Memory B cell (primary cell): ENCODE data around the gene BUD13.
A peak's percentile ranks its signal among the peaks of the same experiment; 100 is the strongest.

Source experiments
- ATAC-seq: fragments of 150-1000 bp; cut with Tn5 transposase; 2 replicates; pipeline ENCODE4 v1.10.0; 2021; ENCODE audit warnings: low read depth, mild to moderate bottlenecking, moderate library complexity
- DNase-seq, 2 donors: peaks; one replicate each; pipeline ENCODE4 v3.0.0; 2022; ENCODE audit warnings: low spot score in 2 of 2
- H3K27ac Mint-ChIP-seq: one replicate; pipeline ENCODE4 v1.8.0; 2022; ENCODE audit warnings: mild to moderate bottlenecking, moderate library complexity, mixed read lengths
- H3K27me3 Mint-ChIP-seq: one replicate; pipeline ENCODE4 v1.8.0; 2022; ENCODE audit warnings: mixed read lengths
- H3K36me3 Mint-ChIP-seq: one replicate; pipeline ENCODE4 v1.8.0; 2022; ENCODE audit warnings: mild to moderate bottlenecking, mixed read lengths
- H3K4me1 Mint-ChIP-seq: one replicate; pipeline ENCODE4 v1.8.0; 2022; ENCODE audit warnings: mixed read lengths
- H3K4me3 Mint-ChIP-seq: one replicate; pipeline ENCODE4 v1.8.0; 2022; ENCODE audit warnings: mild to moderate bottlenecking, moderate library complexity, mixed read lengths
- H3K9me3 Mint-ChIP-seq: one replicate; pipeline ENCODE4 v1.8.0; 2022; ENCODE audit warnings: mixed read lengths

Gene BUD13

GRCh38 chr11:116800610-116801009, 27.8 kb upstream of the BUD13 start:
- no peak overlapping the region for H3K4me3 Mint-ChIP-seq
- DNase-seq (no peak), ATAC-seq (no peak)
- peaks cover 1% of the 10 kb centered on the region for H3K36me3 Mint-ChIP-seq
- H3K9me3 Mint-ChIP-seq, result no peaks in the 10 kb centered on the region
- peaks cover 14% of the 10 kb centered on the region for H3K27me3 Mint-ChIP-seq
- H3K27ac Mint-ChIP-seq, result no peak overlapping the region
- H3K4me1 Mint-ChIP-seq, result peaks cover 2% of the 10 kb centered on the region

- peaks cover 1% of the 10 kb centered on the region for H3K36me3 Mint-ChIP-seq
- DNase-seq (no peak), ATAC-seq (no peak)
- no peak overlapping the region for H3K27ac Mint-ChIP-seq
- H3K4me1 Mint-ChIP-seq, result peaks cover 2% of the 10 kb centered on the region
- H3K9me3 Mint-ChIP-seq, result no peaks in the 10 kb centered on the region
- peaks cover 11% of the 10 kb centered on the region for H3K27me3 Mint-ChIP-seq
- no peak overlapping the region for H3K4me3 Mint-ChIP-seq
Observed at GRCh38 chr11:116798368-116798767, 25.6 kb upstream of the BUD13 start.

- H3K27me3 Mint-ChIP-seq, result peaks cover 10% of the 10 kb centered on the region
- peaks cover 1% of the 10 kb centered on the region for H3K36me3 Mint-ChIP-seq
- no peak for ATAC-seq
- H3K4me3 Mint-ChIP-seq, result no peak overlapping the region
- DNase-seq, result no peak
- no peaks in the 10 kb centered on the region for H3K9me3 Mint-ChIP-seq
- H3K27ac Mint-ChIP-seq, result no peak overlapping the region
- peaks cover 2% of the 10 kb centered on the region for H3K4me1 Mint-ChIP-seq
Observed at GRCh38 chr11:116797816-116798215, 25.0 kb upstream of the BUD13 start.

- no peak overlapping the region for H3K27ac Mint-ChIP-seq
Observed at GRCh38 chr11:116796548-116796947, 23.8 kb upstream of the BUD13 start.

GRCh38 chr11:116794851-116795250, 22.1 kb upstream of the BUD13 start:
- H3K9me3 Mint-ChIP-seq, result no peaks in the 10 kb centered on the region
- H3K4me1 Mint-ChIP-seq, result peaks cover 8% of the 10 kb centered on the region
- no peaks in the 10 kb centered on the region for H3K36me3 Mint-ChIP-seq
- DNase-seq (no peak), ATAC-seq (no peak)
- H3K4me3 Mint-ChIP-seq, result no peak overlapping the region
- peaks cover 2% of the 10 kb centered on the region for H3K27me3 Mint-ChIP-seq
- no peak overlapping the region for H3K27ac Mint-ChIP-seq

More at GRCh38 chr11:116796548-116796947, 23.8 kb upstream of the BUD13 start:
- Mint-ChIP-seq H3K9me3 (no peaks in the 10 kb centered on the region), H3K4me3 (no peak overlapping the region), H3K27me3 (peaks cover 3% of the 10 kb centered on the region), H3K4me1 (peaks cover 2% of the 10 kb centered on the region), H3K36me3 (peaks cover 1% of the 10 kb centered on the region)
- ATAC-seq, result no peak
- no peak for DNase-seq

GRCh38 chr11:116793772-116794097, 20.9 kb upstream of the BUD13 start:
- Mint-ChIP-seq H3K4me1 (peaks cover 8% of the 10 kb centered on the region), H3K9me3 (no peaks in the 10 kb centered on the region), H3K36me3 (no peaks in the 10 kb centered on the region), H3K27me3 (no peaks in the 10 kb centered on the region), H3K27ac (no peak overlapping the region), H3K4me3 (no peak overlapping the region)
- ATAC-seq (no peak), DNase-seq (no peak)

- Mint-ChIP-seq H3K4me3 (no peak overlapping the region), H3K4me1 (peaks cover 11% of the 10 kb centered on the region), H3K36me3 (no peaks in the 10 kb centered on the region), H3K27ac (no peak overlapping the region), H3K27me3 (no peaks in the 10 kb centered on the region), H3K9me3 (no peaks in the 10 kb centered on the region)
- ATAC-seq (no peak), DNase-seq (no peak)
Observed at GRCh38 chr11:116792869-116793771, 20.3 kb upstream of the BUD13 start.

- no peak overlapping the region for H3K27ac Mint-ChIP-seq
- H3K36me3 Mint-ChIP-seq, result no peaks in the 10 kb centered on the region
- ATAC-seq (no peak), DNase-seq (no peak)
- H3K4me3 Mint-ChIP-seq, result no peak overlapping the region
- H3K9me3 Mint-ChIP-seq, result no peaks in the 10 kb centered on the region
- no peaks in the 10 kb centered on the region for H3K27me3 Mint-ChIP-seq
- H3K4me1 Mint-ChIP-seq, result peaks cover 11% of the 10 kb centered on the region
Observed at GRCh38 chr11:116792144-116792868, 19.5 kb upstream of the BUD13 start.

- ATAC-seq (no peak), DNase-seq (no peak)
- H3K9me3 Mint-ChIP-seq, result no peaks in the 10 kb centered on the region
- H3K4me1 Mint-ChIP-seq, result peaks cover 15% of the 10 kb centered on the region
- H3K27me3 Mint-ChIP-seq, result no peaks in the 10 kb centered on the region
- H3K27ac Mint-ChIP-seq, result no peak within 1 kb of the TSS
- H3K36me3 Mint-ChIP-seq, result peaks cover 3% of the 10 kb centered on the region
- H3K4me3 Mint-ChIP-seq, result no peak within 1 kb of the TSS
Observed at GRCh38 chr11:116791813-116792143, 19.0 kb upstream of the BUD13 start, which contains the start of gene APOA5. TSS of gene APOA5 (minus strand) at chr11:116791879. CDS start at chr11:116791860, 19 bp downstream.

GRCh38 chr11:116791002-116791812, 18.4 kb upstream of the BUD13 start:
- Mint-ChIP-seq H3K27ac (no peak overlapping the region), H3K4me1 (peaks cover 15% of the 10 kb centered on the region), H3K36me3 (peaks cover 3% of the 10 kb centered on the region), H3K9me3 (no peaks in the 10 kb centered on the region), H3K4me3 (no peak overlapping the region), H3K27me3 (no peaks in the 10 kb centered on the region)
- ATAC-seq (peak; percentile 35), DNase-seq (peak; percentile 60 to 72)

- H3K36me3 Mint-ChIP-seq, result peaks cover 4% of the 10 kb centered on the region
- ATAC-seq, result no peak
- no peaks in the 10 kb centered on the region for H3K27me3 Mint-ChIP-seq
- H3K9me3 Mint-ChIP-seq, result no peaks in the 10 kb centered on the region
- H3K4me3 Mint-ChIP-seq, result no peak overlapping the region
- no peak for DNase-seq
- peaks cover 15% of the 10 kb centered on the region for H3K4me1 Mint-ChIP-seq
- H3K27ac Mint-ChIP-seq, result no peak overlapping the region
Observed at GRCh38 chr11:116790167-116791001, 17.6 kb upstream of the BUD13 start.

- ATAC-seq (no peak), DNase-seq (no peak)
- H3K36me3 Mint-ChIP-seq, result peaks cover 13% of the 10 kb centered on the region
- H3K27ac Mint-ChIP-seq, result no peak overlapping the region
- no peaks in the 10 kb centered on the region for H3K9me3 Mint-ChIP-seq
- no peak overlapping the region for H3K4me3 Mint-ChIP-seq
- no peaks in the 10 kb centered on the region for H3K27me3 Mint-ChIP-seq
- peaks cover 15% of the 10 kb centered on the region for H3K4me1 Mint-ChIP-seq
Observed at GRCh38 chr11:116788975-116789374, 16.2 kb upstream of the BUD13 start.

- Mint-ChIP-seq H3K27me3 (no peaks in the 10 kb centered on the region), H3K4me1 (peaks cover 15% of the 10 kb centered on the region), H3K9me3 (no peaks in the 10 kb centered on the region), H3K36me3 (peaks cover 13% of the 10 kb centered on the region), H3K4me3 (peak overlapping the region; percentile 93), H3K27ac (peak overlapping the region; percentile 89)
- ATAC-seq (no peak), DNase-seq (no peak)
Observed at GRCh38 chr11:116788534-116788933, 15.7 kb upstream of the BUD13 start.
